Measurements from ENCODE around the gene ARHGAP22. TPM values are rescaled to one million over a fixed set of nuclear protein-coding genes. Genes with fewer than 3 reads are reported as not detected.

ARHGAP22 gene
- total and polyA plus RNA-seq, 11 donors: 1.1 to 9.5 (median 2.8) TPM

DNA sequence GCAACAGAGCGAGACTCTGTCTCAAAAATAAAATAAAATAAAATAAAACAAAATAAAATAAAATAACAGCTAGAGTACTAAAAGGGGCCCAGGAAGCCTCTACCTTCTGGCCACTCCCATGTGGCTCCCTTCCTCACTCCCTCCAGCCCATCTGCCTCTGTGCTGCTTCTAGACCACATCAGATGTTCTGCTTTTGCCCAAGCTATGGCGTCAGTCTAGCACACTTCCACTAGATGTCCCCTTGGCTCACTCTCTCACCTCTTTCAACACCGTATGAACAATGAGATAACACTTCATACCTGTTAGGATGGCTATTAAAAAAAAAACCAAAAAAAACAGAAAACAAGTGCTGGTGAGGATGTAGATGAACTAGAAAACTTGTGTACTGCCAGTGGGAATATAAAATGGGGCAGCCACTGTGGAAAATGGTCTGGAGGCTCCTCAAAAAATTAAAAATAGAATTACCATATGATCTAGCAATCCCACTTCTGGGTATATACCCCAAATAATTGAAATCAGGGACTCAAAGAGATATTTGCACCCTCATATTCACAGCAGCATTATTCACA, 132.3 kb downstream of the ARHGAP22 start:
- DNase-seq: no peak

GRCh38 chr10:48470893-48471805, 133.7 kb downstream of the ARHGAP22 start:
- H3K27ac ChIP-seq: no peak overlapping the region
- H3K27me3 ChIP-seq: peaks cover 0 to 5% (median 0%) of the 10 kb centered on the region in 9 donors
- TF ChIP-seq CTCF (IDR thresholded peaks at IDR 0.05): no peak
- no peak for TF ChIP-seq POLR2A (IDR thresholded peaks at IDR 0.05)
- no peak for DNase-seq
- H3K9me3 ChIP-seq: no peaks in the 10 kb centered on the region
- no peak for ATAC-seq
- intact Hi-C loops (cut with DNase I): no loop called here
- 82 to 92% (median 84%) methylated on average over 5 to 8 of the region's 8 CpGs for WGBS, 4 donors
- H3K4me3 ChIP-seq: no peak overlapping the region
- H3K36me3 ChIP-seq: no peaks in the 10 kb centered on the region
- peaks cover 0 to 20% (median 8%) of the 10 kb centered on the region in 12 donors for H3K4me1 ChIP-seq

More for the DNA sequence above, 132.3 kb downstream of the ARHGAP22 start:
- Histone ChIP-seq H3K9me3 (no peaks in the 10 kb centered on the region), H3K4me1 (peaks cover 0 to 21% (median 7%) of the 10 kb centered on the region in 12 donors), H3K36me3 (no peaks in the 10 kb centered on the region), H3K27me3 (no peaks in the 10 kb centered on the region), H3K4me3 (no peak overlapping the region), H3K27ac (no peak overlapping the region)
- intact Hi-C loops (cut with DNase I): no loop called here
- WGBS, 4 donors: 57 to 60% (median 59%) methylated on average over 3 of the region's 3 CpGs
- ATAC-seq: no peak
- TF ChIP-seq POLR2A (IDR thresholded peaks at IDR 0.05) (no peak), CTCF (IDR thresholded peaks at IDR 0.05) (no peak)

DNA sequence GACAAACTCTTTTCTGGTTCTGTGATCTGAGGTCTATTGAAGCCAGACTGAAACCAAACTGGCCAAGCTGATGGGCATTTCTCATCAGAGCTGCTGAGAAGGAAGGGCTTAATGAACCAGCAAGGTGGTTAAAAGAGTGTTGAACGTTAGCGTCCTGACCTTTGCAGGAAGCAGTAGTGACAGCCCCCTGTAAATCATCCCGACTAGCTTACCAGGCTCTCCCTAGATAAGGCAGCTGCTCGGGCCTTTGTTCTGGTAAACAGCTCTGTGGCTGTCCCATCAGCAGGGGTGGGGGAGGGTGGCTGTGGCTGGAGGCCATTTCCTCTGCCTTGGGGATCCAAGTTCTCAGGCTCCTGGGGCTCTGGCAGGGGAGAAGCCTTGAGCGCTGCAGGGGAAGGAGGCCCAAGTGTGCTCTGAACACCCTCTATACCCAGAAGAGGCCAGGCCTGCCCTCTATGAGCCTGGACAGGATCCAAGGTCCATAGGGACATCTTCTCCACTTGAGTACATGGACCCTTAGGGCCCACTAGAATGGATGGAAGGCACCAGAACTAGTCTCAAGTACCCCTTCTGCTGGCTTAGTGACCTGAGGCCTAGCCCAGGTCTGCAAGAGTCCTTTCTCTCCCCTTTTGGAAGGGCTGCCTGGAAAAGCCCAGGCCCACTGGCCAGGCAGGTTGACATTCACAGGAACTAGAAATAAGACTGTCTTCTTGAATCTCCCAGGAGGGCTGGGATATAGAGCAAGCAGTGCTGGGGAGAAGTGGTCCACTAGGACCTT, 134.6 kb downstream of the ARHGAP22 start:
- no peak for ATAC-seq
- Histone ChIP-seq H3K9me3 (no peaks in the 10 kb centered on the region), H3K4me3 (no peak overlapping the region), H3K27me3 (peaks cover 0 to 5% (median 0%) of the 10 kb centered on the region in 9 donors), H3K27ac (no peak overlapping the region), H3K4me1 (peaks cover 0 to 28% (median 14%) of the 10 kb centered on the region in 12 donors), H3K36me3 (no peaks in the 10 kb centered on the region)
- intact Hi-C loops (cut with DNase I): no loop called here
- 34 to 55% (median 46%) methylated on average over 5 of the region's 5 CpGs for WGBS, 4 donors
- TF ChIP-seq CTCF (IDR thresholded peaks at IDR 0.05) (no peak), POLR2A (IDR thresholded peaks at IDR 0.05) (no peak)
- DNase-seq: peak in 1 of 5 donors; percentile 25

Data from heart left ventricle (tissue), 16 donors.